Chondrocyte (in vitro differentiated cells): ENCODE data around the gene KYAT1. TPM values are rescaled to one million over a fixed set of nuclear protein-coding genes. Genes with fewer than 3 reads are reported as not detected.

Source experiments
- DNase-seq: peaks from one replicate; pipeline ENCODE4 v3.0.0; 2021; ENCODE audit warnings: mixed read lengths, low spot score
- H3K27ac Mint-ChIP-seq: one replicate; pipeline ENCODE4 v1.8.0; 2021; ENCODE audit warnings: mild to moderate bottlenecking, moderate library complexity, mixed read lengths; ENCODE audit not compliant: unreplicated experiment
- H3K27me3 Mint-ChIP-seq: 2 replicates; pipeline ENCODE4 v1.8.0; 2021; ENCODE audit warnings: low read depth, mixed read lengths
- H3K36me3 Mint-ChIP-seq: 2 replicates; pipeline ENCODE4 v1.8.0; 2021; ENCODE audit warnings: low read depth, mixed read lengths
- H3K4me1 Mint-ChIP-seq: 2 replicates; pipeline ENCODE4 v1.8.0; 2021; ENCODE audit warnings: low read depth, mild to moderate bottlenecking, mixed read lengths
- H3K4me3 Mint-ChIP-seq: one replicate; pipeline ENCODE4 v1.8.0; 2021; ENCODE audit warnings: mild to moderate bottlenecking, moderate library complexity, mixed read lengths; ENCODE audit not compliant: unreplicated experiment
- H3K9me3 Mint-ChIP-seq: 2 replicates; pipeline ENCODE4 v1.8.0; 2021; ENCODE audit warnings: low read depth, mixed read lengths
- total RNA-seq: library from RNA; stranded (reverse); gene quantifications from 3 replicates; pipeline ENCODE4 v1.2.1, GENCODE V29; 2021
- TF ChIP-seq, protein P1 (sequence below): fragments of 200-600 bp; sonication (generic); IDR thresholded peaks from 2 replicates; pipeline ENCODE4 v1.5.0; 2021; ENCODE audit warnings: antibody characterized with exemption, mild to moderate bottlenecking, moderate library complexity

Gene KYAT1
- total RNA-seq, 1 donor from 2014 or later = 3.6 TPM

DNA sequence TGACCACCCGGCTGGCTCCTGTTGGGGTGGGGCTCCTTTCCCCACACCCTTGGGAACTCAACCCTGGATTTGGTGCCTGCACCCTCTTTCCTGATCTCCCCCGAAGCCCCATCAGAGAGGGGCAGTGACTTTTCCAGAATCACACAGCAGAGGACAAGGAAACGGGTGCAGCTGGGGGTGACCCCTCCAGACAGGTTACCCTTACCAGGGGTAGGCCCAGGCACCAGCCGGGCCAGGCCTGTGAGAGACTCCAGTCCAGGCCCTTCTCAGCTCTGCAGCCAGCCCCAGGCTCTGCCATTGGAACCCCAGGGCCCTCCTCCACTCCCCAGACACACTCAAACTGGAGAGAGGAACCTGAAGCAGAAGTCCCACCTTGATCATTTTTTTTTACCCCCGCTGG is 20.1 kb upstream of the KYAT1 start:
- H3K27me3 Mint-ChIP-seq = no peaks in the 10 kb centered on the region

DNA sequence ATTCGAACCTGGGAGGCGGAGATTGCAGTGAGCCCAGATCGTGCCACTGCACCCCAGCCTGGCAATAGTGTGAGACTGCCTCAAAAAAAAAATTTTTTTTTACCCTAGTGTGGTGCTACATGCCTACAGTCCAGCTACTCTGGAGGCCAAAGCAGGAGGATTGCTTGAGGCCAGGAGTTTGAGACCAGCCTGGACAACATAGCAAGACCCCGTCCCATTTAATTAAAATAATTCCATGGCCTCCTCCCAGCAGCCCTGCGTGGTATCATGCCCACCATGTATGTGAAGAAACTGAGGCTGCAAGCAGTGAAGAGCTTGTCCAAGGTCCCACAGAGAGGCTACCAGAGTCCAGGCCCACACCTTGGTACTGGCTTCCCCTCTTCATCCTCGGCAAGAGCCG is 19.6 kb upstream of the KYAT1 start:
- Mint-ChIP-seq H3K4me3 (no peak overlapping the region), H3K4me1 (peaks cover 36% of the 10 kb centered on the region), H3K9me3 (no peaks in the 10 kb centered on the region), H3K27ac (no peak overlapping the region), H3K36me3 (peaks cover 4% of the 10 kb centered on the region), H3K27me3 (no peaks in the 10 kb centered on the region)
- TF ChIP-seq, protein P1, sequence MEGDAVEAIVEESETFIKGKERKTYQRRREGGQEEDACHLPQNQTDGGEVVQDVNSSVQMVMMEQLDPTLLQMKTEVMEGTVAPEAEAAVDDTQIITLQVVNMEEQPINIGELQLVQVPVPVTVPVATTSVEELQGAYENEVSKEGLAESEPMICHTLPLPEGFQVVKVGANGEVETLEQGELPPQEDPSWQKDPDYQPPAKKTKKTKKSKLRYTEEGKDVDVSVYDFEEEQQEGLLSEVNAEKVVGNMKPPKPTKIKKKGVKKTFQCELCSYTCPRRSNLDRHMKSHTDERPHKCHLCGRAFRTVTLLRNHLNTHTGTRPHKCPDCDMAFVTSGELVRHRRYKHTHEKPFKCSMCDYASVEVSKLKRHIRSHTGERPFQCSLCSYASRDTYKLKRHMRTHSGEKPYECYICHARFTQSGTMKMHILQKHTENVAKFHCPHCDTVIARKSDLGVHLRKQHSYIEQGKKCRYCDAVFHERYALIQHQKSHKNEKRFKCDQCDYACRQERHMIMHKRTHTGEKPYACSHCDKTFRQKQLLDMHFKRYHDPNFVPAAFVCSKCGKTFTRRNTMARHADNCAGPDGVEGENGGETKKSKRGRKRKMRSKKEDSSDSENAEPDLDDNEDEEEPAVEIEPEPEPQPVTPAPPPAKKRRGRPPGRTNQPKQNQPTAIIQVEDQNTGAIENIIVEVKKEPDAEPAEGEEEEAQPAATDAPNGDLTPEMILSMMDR = no peak
- DNase-seq = no peak

More for the DNA sequence above, 20.1 kb upstream of the KYAT1 start:
- TF ChIP-seq, protein P1 = no peak
- Mint-ChIP-seq H3K9me3 (no peaks in the 10 kb centered on the region), H3K36me3 (peaks cover 6% of the 10 kb centered on the region), H3K27ac (no peak overlapping the region), H3K4me1 (peaks cover 36% of the 10 kb centered on the region), H3K4me3 (no peak overlapping the region)
- DNase-seq = no peak

DNA sequence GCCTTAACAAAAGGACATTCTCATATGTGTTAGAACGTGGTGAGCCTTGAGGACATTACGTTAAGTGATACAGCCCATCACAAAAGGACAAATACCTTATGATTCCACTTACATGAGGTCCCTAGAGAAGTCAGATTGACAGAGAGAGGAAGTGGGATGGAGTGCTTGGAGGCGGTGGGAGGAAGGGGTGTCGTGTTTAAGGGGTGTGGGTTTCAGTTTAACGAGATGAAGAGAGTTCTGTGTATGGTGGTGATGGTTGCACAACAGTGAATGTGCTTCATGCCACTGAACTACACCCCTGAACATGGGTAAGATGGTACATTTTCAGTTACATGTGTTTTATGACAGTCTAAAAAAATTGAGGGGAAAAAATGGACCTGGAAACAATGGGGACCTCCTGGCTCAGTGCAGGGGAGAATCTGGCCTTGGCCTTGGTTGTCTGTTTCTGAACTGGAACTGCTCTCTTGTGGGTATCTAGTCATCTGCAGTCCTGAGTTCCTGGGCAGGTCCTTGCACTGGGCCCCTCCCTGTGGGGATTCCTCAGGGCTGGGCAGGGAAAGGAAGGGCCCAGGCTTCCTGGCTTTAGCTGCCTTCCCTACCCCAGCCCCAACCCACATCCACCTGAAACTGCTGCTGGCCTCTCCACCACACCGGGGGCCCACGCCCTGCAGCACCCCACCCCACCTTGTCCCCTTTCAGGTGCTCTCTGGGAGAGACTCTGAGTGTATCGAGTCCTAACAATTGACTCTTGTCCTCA is 18.0 kb upstream of the KYAT1 start:
- TF ChIP-seq, protein P1 = no peak
- H3K36me3 Mint-ChIP-seq = peaks cover 8% of the 10 kb centered on the region
- no peaks in the 10 kb centered on the region for H3K27me3 Mint-ChIP-seq
- H3K4me1 Mint-ChIP-seq = peaks cover 51% of the 10 kb centered on the region
- no peak overlapping the region for H3K4me3 Mint-ChIP-seq
- DNase-seq = no peak
- H3K9me3 Mint-ChIP-seq = no peaks in the 10 kb centered on the region
- H3K27ac Mint-ChIP-seq = no peak overlapping the region

DNA sequence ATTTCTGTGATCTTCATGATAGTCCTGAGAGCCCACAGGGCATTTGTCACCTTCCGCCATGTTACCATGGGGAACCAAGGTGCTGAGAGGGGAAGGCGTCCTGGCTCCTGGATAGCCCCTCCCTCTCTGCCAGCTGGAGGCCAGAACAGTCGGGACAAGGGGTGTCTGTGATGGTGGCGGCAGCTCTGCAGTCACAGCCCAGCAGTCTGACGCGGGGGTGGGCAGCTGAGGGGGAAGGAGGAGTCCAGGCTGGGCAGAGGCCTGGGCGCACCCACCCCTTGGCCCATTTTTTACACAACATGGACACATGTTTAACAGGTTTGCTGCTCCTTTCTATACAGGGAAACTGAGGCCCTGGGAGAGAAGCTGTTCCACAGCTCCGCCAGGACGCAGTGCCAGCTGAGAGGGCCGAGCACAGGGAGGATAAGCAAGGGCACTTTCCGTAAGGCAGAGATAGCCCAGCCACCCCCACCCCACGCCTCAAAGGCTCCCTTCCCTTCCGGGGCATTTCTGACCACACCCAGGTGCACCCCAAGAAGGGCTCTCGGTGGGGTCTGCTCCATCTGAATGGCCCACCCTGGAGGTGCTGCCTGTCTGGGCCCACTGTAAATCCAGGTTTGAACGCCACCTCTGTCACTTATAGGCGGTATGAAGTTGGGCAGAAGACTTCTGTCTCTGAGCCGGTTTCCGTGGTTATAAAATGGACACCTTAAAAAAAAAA is 17.3 kb upstream of the KYAT1 start:
- Mint-ChIP-seq H3K4me1 (peaks cover 49% of the 10 kb centered on the region), H3K4me3 (no peak overlapping the region), H3K27ac (no peak overlapping the region), H3K9me3 (no peaks in the 10 kb centered on the region), H3K27me3 (no peaks in the 10 kb centered on the region), H3K36me3 (peaks cover 8% of the 10 kb centered on the region)
- DNase-seq = no peak
- TF ChIP-seq, protein P1 = no peak

DNA sequence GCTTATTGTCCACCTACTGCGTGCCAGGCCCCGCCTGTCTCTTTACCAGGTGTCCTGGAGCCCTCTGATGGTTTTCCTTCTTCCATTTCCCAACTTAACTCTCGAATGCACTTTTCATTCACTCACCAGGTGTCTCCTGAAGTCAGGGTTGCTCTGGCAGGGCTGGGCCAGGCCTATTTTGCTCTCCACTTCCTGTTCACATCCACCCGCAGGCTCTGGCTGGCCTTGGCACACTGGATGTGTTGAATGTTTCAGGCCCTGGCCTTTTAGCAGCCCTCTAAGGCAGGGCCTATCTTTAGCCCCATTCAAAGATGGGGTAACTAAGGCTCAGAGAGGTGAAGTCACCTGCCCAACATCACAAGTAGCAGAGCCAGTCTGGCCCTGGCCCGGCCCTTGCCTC is 16.6 kb upstream of the KYAT1 start:
- Mint-ChIP-seq H3K27ac (no peak overlapping the region), H3K9me3 (no peaks in the 10 kb centered on the region), H3K36me3 (peaks cover 9% of the 10 kb centered on the region), H3K4me3 (no peak overlapping the region), H3K27me3 (no peaks in the 10 kb centered on the region), H3K4me1 (peaks cover 47% of the 10 kb centered on the region)
- no peak for DNase-seq
- TF ChIP-seq, protein P1 = no peak
